Stimulated activated CD4-positive, alpha-beta T cell treated with anti-CD3 and anti-CD28 coated beads, Interleukin-4, amount 100 ng/mL, for 48 hours (primary cell): ENCODE results near the gene STRIP1.
A peak's percentile ranks its signal among the peaks of the same experiment; 100 is the strongest.

ENCODE experiments used
- DNase-seq, 2 donors: peaks; one replicate each; pipeline ENCODE4 v3.0.0-alpha.2; 2020; ENCODE audit warnings: low read depth in 2 of 2

Gene STRIP1

GRCh38 chr1:110051262-110051648, 16.8 kb downstream of the STRIP1 start:
- no peak for DNase-seq

DNA sequence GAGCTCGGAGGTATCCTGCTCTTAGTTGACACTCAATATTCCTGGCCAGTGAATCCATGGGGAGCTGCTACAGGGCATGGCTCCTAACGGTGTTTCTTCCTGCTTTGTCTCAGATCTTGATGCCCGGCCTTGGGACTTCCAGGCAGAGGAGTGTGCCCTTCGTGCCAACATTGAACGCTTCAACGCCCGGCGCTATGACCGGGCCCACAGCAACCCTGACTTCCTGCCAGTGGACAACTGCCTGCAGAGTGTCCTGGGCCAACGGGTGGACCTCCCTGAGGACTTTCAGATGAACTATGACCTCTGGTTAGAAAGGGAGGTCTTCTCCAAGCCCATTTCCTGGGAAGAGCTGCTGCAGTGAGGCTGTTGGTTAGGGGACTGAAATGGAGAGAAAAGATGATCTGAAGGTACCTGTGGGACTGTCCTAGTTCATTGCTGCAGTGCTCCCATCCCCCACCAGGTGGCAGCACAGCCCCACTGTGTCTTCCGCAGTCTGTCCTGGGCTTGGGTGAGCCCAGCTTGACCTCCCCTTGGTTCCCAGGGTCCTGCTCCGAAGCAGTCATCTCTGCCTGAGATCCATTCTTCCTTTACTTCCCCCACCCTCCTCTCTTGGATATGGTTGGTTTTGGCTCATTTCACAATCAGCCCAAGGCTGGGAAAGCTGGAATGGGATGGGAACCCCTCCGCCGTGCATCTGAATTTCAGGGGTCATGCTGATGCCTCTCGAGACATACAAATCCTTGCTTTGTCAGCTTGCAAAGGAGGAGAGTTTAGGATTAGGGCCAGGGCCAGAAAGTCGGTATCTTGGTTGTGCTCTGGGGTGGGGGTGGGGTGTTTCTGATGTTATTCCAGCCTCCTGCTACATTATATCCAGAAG, 19.4 kb downstream of the STRIP1 start:
- DNase-seq = peak; percentile 55 to 73

GRCh38 chr1:110055493-110056284, 21.3 kb downstream of the STRIP1 start:
- no peak for DNase-seq

GRCh38 chr1:110056285-110056683, 21.9 kb downstream of the STRIP1 start:
- DNase-seq = no peak

DNA sequence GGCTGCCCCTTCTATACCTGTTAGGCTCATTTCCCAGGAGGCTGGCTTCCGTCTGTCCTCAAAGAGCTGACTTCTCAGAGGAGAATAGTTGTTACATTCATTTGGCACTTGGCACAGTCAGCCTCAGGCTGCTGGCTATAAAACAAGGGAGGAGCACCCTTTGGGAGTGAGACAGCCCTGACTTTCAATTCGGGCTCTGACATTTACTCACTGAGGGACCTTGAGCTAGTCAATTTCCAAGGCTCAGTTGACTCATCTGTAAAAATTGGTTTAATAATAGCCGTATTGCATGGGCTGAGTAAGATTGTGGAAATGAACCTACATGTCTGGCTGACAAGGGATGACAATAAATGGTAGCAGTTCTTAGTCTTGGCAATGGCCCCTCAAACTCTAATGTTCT, 22.4 kb downstream of the STRIP1 start:
- DNase-seq = no peak

GRCh38 chr1:110057963-110058518, 23.6 kb downstream of the STRIP1 start:
- no peak for DNase-seq

DNA sequence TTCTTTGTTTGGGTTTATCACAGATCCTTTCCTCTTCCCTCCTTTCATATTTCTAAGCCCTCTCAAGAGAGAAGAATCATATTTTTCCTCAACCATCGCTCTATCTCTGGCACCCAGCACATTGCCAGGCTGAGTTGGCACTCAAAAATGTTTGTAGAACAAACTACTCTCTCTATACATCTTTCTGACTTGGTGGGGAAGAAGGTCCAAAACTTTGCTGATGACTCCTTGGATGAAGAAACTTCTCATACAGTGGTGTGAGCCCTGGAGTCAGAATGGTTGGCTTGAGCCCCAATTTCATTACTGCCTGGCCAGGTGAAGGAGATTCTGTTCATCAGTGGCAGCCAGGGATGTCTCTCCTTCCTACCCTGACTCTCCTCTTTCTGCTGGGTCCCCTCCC, 24.2 kb downstream of the STRIP1 start:
- no peak for DNase-seq

GRCh38 chr1:110059133-110059863, 24.9 kb downstream of the STRIP1 start:
- no peak for DNase-seq

- peak; percentile 76 to 87 for DNase-seq
These were observed 25.7 kb downstream of the STRIP1 start for GRCh38 chr1:110060034-110060661.

GRCh38 chr1:110060662-110061060, 26.2 kb downstream of the STRIP1 start:
- DNase-seq = no peak

DNA sequence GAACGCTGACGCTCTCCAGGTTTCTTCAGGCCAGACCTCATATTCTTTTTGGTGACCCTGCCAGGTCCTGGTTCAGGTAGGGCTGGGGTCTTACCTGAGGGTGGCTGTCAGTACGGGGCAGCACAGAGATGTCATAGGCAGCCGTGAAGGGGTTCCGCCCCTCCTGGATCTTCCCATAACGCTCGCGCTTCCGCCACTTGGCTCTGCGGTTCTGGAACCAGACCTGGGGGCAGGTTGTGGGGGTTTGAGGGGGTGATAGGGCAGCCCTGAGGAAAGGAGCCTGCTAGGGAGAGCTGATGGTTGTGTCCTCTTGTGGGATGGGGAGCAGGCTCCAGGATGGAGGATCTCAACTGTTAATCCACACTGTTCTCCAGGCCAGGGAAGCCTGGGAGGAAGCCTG, 26.9 kb downstream of the STRIP1 start:
- DNase-seq = no peak

DNA sequence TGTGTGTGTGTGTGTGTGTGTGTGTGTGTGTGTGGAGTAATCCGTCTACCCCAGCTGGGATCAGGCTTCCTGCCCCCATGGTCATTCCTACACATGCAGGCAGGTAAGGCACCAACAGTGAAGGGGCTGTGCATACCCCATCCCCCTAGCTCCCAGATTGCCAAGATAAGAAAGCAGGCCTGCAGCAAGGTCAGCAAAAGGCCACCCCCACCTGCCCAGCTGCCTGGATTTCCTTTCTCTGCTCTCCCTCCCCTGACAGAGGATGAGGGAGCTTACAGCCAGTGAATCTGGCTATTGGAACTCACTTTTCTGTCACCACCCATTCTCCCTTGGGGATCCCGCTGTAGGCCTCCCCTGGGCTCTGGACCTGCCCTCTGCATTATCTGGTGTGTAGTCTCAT, 28.2 kb downstream of the STRIP1 start:
- no peak for DNase-seq

GRCh38 chr1:110063781-110064180, 29.4 kb downstream of the STRIP1 start:
- DNase-seq = no peak

GRCh38 chr1:110064576-110065337, 30.3 kb downstream of the STRIP1 start:
- DNase-seq = no peak

DNA sequence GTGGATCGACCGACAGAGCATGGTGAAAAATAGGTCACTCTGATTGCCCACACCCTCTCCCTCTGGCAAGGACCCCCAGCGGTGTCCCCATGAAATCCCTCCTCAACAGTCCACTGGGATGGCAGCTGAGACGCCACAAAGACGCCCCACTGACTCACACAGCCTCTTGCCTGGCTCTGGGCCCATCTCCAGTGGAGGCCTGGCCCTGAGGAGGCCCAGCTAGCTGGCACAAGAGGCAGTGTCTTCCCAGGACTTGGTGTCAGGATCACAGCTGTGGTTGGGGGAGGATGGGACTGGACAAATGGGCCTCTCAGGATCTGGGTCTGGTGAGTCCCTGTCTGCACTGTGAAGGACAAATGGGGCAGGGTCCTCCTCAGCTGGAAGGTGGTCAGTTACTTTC, 31.4 kb downstream of the STRIP1 start:
- DNase-seq = no peak

GRCh38 chr1:110067479-110067892, 33.1 kb downstream of the STRIP1 start:
- DNase-seq = no peak

DNA sequence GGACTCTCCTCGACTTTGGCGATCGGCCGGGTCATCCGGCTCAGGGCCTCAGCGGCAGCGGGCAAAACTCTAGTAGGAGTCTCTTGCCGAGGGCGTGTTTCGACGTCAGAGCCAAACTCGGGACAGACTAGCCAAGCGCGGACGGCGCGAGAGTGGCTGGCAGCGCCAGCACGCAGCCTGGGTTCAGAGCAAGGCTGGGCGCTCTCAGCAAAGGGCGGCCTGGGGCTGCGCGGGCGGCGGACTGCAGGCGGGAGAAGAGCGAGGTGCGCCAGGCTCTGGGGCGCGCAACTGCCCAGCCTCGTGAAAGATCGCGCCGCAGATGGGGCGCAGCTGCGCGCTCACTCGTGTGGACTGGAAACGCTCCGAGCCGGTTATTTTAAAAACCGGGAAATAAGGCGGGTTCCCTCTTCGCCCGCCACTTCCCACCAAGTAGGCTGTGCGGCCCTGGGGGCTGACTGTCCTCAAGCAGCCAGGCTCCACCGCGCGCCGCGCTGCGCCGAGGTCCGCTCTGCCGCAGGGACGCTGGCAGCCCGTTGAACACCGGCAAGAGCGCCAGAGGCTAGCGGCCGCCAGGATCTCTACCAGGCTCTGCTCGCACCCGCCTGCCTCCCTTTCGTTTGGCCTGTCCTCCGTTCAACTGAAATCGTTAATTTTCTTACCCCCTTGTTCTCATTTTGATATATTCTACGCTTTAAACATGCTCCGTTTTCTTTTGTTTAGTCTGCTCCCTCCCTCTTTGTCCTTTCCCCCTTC, 33.6 kb downstream of the STRIP1 start:
- no peak for DNase-seq

DNA sequence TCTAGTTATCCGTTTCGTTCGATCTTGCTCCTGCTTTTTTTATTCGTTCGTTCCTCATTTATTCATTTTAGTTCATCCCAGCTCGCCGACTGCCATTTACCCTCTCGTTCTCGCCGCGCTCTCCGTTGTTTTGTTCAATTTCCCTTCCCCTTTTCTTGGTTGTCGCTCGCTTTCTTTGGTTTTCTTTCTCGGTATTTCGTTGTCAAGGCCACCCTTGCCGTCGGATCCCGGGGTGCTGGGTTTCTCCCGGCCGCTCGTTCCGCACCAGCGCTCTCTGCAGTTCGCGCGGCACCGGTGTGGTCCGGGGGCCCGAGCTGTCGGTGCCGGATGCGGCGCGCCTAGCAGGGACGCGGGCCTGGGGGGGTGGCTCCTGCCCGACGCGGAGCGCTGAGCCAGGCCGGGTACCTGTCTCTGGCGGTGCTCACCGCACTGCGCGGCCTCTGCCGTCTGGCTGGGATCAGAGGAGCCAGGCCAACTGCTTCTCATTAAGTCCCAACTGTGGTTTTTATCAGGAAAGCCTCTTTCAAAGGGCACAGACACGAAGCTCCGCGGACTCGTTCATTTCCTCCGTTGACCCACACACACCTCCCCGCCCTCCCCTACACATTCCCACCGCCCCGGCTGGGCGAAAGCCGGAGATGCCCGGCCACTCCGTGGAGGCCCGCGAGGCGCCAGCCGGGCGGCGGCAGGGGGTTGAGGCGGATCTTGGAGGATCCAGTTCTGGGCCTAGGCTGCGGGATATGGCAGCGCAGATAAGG, 34.4 kb downstream of the STRIP1 start:
- DNase-seq = no peak
